ENCODE results near the gene ZAR1. TPM values are rescaled to one million over a fixed set of nuclear protein-coding genes. Genes with fewer than 3 reads are reported as not detected.

The ZAR1 gene
- total RNA-seq, 1 experiment from 2014 or later = not detected

DNA sequence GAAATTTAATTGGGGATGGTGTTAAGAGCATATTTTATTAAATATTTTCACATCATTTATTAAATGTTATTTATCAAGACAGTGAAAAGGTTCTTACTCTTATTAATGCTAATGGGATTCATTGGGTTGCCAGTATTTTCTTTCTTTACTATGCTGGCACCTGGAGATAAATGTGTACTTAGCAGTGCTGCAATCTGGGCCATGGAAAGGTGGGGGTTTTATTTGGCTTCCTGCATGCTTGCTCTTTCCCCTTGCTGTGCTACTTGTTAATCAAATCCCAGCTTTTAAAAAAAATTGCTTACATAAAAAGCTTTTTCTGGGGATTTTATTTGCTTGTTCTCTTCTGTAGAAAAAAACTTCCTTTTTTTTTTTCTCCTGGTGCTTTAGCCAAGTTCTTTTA, 48.3 kb downstream of the ZAR1 start:
- intact Hi-C loops (cut with micrococcal nuclease; ENCODE audit: unreplicated experiment) = no loop called here
- Histone ChIP-seq H3K27me3 (ENCODE audit: insufficient read depth, low read depth) (no peaks in the 10 kb centered on the region), H3K27ac (no peak overlapping the region), H3K9me3 (ENCODE audit: insufficient read depth, low read depth) (no peaks in the 10 kb centered on the region), H3K36me3 (ENCODE audit: low read depth) (no peaks in the 10 kb centered on the region; the same call in 1 of the 2 replicates), H3F3A (ENCODE audit: insufficient read depth, low read depth) (no peaks in the 10 kb centered on the region), H2AFZ (no peak overlapping the region), H3K4me3 (no peak overlapping the region), H3K4me2 (no peak overlapping the region), H4K20me1 (ENCODE audit: insufficient read depth) (no peaks in the 10 kb centered on the region), H3K9me2 (ENCODE audit: insufficient read depth) (no peaks in the 10 kb centered on the region), H3K4me1 (replicated peaks; ENCODE audit: insufficient read depth) (no peaks in the 10 kb centered on the region), H3K79me2 (ENCODE audit: low read depth) (no peaks in the 10 kb centered on the region)
- no peak for TF ChIP-seq EZH2 (IDR thresholded peaks at IDR 0.05; ENCODE audit: low read depth)
- TF ChIP-seq, protein P1, sequence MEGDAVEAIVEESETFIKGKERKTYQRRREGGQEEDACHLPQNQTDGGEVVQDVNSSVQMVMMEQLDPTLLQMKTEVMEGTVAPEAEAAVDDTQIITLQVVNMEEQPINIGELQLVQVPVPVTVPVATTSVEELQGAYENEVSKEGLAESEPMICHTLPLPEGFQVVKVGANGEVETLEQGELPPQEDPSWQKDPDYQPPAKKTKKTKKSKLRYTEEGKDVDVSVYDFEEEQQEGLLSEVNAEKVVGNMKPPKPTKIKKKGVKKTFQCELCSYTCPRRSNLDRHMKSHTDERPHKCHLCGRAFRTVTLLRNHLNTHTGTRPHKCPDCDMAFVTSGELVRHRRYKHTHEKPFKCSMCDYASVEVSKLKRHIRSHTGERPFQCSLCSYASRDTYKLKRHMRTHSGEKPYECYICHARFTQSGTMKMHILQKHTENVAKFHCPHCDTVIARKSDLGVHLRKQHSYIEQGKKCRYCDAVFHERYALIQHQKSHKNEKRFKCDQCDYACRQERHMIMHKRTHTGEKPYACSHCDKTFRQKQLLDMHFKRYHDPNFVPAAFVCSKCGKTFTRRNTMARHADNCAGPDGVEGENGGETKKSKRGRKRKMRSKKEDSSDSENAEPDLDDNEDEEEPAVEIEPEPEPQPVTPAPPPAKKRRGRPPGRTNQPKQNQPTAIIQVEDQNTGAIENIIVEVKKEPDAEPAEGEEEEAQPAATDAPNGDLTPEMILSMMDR (conservative IDR thresholded peaks at IDR 0.05) = no peak
- ChIA-PET CTCF (no interaction called here), POLR2A (ENCODE audit: unreplicated experiment) (no interaction called here)
- BruUV-seq (replicated peaks) = no TSS peak
- DNase-seq = no peak

- H3K4me2 ChIP-seq = no peak overlapping the region
- H3K36me3 ChIP-seq (ENCODE audit: low read depth) = no peaks in the 10 kb centered on the region; the same call in 1 of the 2 replicates
- no peaks in the 10 kb centered on the region for H3F3A ChIP-seq (ENCODE audit: insufficient read depth, low read depth)
- DNase-seq = no peak
- no peaks in the 10 kb centered on the region for H3K27me3 ChIP-seq (ENCODE audit: insufficient read depth, low read depth)
- POLR2A ChIA-PET (ENCODE audit: unreplicated experiment) = no interaction called here
- no peak overlapping the region for H2AFZ ChIP-seq
- no peaks in the 10 kb centered on the region for H3K9me3 ChIP-seq (ENCODE audit: insufficient read depth, low read depth)
- no peak overlapping the region for H3K4me3 ChIP-seq
- CTCF ChIA-PET = no interaction called here
- no peak overlapping the region for H3K27ac ChIP-seq
- no peaks in the 10 kb centered on the region for H4K20me1 ChIP-seq (ENCODE audit: insufficient read depth)
- no peaks in the 10 kb centered on the region for H3K79me2 ChIP-seq (ENCODE audit: low read depth)
- no peaks in the 10 kb centered on the region for H3K4me1 ChIP-seq (replicated peaks; ENCODE audit: insufficient read depth)
- no peaks in the 10 kb centered on the region for H3K9me2 ChIP-seq (ENCODE audit: insufficient read depth)
- BruUV-seq (replicated peaks) = no TSS peak
- TF ChIP-seq EZH2 (IDR thresholded peaks at IDR 0.05; ENCODE audit: low read depth) = no peak
- TF ChIP-seq, protein P1 (conservative IDR thresholded peaks at IDR 0.05) = no peak
- intact Hi-C loops (cut with micrococcal nuclease; ENCODE audit: unreplicated experiment) = no loop called here
Observed at GRCh38 chr4:48539597-48539996, 49.5 kb downstream of the ZAR1 start.

DNA sequence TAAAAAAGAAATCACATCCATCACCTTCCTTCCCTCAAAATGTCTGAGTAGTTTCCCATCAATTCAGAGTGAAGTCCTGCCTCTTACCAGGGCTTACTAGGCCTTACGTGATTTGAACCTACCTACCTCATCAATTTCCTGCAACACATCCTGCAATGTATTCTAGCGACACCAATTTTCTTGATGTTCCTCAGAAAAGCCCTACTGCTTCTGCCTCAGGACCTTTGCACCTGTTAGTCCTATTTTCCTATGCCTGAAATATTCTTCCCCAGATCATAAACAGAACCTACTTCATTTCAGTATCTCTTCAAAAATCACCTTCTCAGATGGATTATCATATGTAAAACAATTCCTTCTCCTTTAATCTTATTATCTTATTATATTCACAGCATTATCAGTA, 52.8 kb downstream of the ZAR1 start:
- intact Hi-C loops (cut with micrococcal nuclease; ENCODE audit: unreplicated experiment) = loop anchor here (10.0 kb wide), 1 partner anchor 98 kb away; no protein-coding TSS in a partner anchor
- no peak for DNase-seq
- H3K27me3 ChIP-seq (ENCODE audit: insufficient read depth, low read depth) = no peaks in the 10 kb centered on the region
- H3F3A ChIP-seq (ENCODE audit: insufficient read depth, low read depth) = no peaks in the 10 kb centered on the region
- no peaks in the 10 kb centered on the region for H3K4me1 ChIP-seq (replicated peaks; ENCODE audit: insufficient read depth)
- H3K9me3 ChIP-seq (ENCODE audit: insufficient read depth, low read depth) = no peaks in the 10 kb centered on the region
- CTCF ChIA-PET = no interaction called here
- no peak overlapping the region for H3K4me2 ChIP-seq
- H3K9me2 ChIP-seq (ENCODE audit: insufficient read depth) = no peaks in the 10 kb centered on the region
- no peaks in the 10 kb centered on the region; the same call in 1 of the 2 replicates for H3K36me3 ChIP-seq (ENCODE audit: low read depth)
- H3K27ac ChIP-seq = no peak overlapping the region
- no peak overlapping the region for H2AFZ ChIP-seq
- POLR2A ChIA-PET (ENCODE audit: unreplicated experiment) = no interaction called here
- H3K4me3 ChIP-seq = no peak overlapping the region
- BruUV-seq (replicated peaks) = no TSS peak
- TF ChIP-seq EZH2 (IDR thresholded peaks at IDR 0.05; ENCODE audit: low read depth) = no peak
- TF ChIP-seq, protein P1 (conservative IDR thresholded peaks at IDR 0.05) = no peak
- no peaks in the 10 kb centered on the region for H3K79me2 ChIP-seq (ENCODE audit: low read depth)
- no peaks in the 10 kb centered on the region for H4K20me1 ChIP-seq (ENCODE audit: insufficient read depth)
